SKM-1 (cell line): ENCODE data around the gene PDILT.

ENCODE experiments used
- DNase-seq: peaks from one replicate; lab custom pipeline; 2025; ENCODE audit not compliant: unreplicated experiment; lab: John Stamatoyannopoulos, UW

PDILT gene

DNA sequence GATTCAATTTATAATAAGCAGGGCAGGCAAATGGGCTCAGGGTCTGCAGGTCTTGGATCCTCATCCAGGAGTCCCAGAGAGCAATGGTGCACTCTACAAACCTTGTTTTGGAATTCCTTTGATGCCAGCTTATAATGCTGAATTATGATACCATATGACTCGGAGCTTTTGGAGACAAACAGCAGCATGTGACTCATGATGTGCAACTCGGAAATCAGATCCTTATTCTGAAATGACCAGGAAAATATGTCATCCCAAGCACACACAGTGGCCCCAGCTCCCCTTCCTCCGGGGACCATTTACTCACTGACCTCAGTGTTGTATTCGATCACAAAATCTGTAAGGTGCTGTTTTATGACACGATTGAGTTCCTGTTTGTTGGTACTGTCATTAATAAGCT lies 31.8 kb downstream of the PDILT start:
- no peak for DNase-seq

DNA sequence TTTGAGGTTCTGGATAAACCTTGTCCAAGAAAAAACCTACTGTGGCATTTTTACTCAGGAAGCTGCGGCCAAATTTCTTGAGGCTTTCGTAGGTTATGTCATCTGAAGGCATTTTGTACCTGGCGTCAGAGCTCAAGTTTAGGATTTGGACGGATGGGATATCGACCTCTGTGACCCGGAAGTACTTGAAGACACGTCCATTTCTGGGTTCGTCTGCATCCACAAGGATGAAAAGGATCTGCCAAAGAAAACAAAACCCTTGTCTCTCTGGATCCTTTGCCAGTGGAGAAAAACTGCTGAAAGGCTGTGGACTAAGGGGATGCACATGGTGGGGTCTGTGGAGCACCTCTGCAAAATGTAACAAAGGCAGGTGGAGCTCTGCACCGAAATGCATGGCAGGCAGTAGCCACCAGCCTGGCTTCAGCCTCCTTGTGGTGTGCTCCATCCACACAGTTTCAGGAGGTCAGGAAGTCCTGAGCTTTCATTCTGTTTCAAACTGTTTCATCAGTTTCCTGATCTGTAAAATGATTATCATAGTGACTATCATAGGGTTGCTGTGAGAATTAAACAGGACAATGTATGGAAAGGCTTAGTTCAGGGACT lies 35.0 kb downstream of the PDILT start:
- no peak for DNase-seq

DNA sequence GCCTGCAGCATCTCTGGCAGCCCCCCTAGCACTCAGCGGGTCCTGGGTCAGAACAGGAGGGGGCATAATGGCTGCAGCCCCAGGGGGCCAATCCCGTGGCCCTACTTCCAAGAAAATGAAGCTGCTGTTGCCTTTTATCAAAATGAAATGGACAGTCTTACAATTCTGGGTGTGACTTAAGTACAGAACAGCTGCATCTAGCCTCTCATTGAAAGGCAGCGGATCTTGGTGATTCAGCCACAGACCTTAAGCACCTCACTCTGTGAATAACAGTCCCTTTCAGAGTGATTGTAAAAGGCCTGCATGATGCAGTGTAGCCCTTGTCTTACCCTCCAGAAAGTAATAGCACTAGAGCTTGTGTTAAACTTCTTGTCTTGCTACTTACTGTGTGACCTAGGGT lies 40.5 kb downstream of the PDILT start:
- DNase-seq: no peak

DNA sequence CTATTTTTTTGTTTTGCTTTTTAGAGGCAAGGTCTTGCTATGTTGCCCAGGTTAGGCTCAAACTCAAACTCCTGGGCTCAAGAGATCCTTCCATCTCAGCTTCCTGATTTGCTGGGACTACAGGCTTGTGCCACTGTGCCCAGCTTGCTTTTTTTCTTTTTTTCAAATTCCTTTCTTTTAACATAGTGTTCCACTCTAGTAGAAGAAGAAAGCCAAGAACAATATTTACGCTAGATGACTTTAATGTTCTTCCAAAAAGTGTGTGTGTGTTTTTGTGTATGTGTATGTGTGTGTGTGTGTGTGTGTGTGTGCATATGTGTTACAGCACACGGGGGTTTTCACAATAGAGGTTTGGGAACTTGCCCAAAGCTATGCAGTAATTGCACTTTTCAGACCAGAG lies 41.3 kb downstream of the PDILT start:
- DNase-seq: no peak

DNA sequence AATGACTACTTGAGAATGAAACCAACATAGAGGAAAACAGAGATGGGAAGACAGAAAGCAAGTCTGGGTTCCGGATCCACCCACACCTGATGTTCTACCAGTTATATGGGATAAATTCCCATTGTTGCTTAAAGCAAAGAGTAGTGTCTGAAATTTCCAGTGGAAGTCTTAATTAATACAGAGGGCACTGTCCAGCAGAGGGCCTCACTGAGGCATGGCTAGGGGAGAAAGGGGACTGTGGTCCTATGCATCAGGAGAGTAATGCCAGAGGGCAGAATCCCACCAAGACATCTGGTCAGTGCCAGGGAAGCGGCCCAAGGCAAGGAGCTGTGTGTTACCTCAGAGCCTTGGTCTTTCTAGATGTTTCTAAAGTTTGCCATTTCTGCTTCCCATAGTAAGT lies 44.5 kb downstream of the PDILT start:
- DNase-seq: no peak

DNA sequence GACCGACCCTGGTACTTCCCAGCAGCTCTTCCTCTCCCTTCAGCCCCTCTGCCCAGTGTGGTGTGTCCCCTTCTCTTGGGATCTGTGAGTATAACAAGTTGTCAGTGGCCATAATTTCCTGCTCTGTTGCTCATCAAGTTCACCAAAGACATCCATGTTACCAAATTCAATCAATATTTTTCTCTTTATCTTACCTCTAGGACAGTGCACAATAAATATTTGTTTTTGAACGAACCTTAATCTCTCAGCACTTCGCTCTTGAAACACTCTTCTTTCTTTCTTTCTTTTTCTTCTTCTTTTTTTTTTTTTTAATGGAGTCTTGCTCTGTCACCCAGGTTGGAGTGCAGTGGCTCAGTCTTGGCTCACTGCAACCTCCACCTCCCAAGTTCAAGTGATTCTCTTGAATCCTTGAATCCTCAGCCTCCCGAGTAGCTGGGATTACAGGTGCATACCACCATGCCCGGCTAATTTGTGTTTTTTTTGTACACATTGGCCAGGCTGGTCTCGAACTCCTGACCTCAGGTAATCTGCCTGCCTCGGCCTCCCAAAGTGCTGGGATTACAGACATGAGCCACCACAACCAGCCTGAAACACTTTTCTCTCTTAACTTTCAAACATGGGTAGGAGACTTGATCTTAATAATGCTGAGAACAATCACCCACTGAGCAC lies 49.3 kb downstream of the PDILT start:
- DNase-seq: no peak

DNA sequence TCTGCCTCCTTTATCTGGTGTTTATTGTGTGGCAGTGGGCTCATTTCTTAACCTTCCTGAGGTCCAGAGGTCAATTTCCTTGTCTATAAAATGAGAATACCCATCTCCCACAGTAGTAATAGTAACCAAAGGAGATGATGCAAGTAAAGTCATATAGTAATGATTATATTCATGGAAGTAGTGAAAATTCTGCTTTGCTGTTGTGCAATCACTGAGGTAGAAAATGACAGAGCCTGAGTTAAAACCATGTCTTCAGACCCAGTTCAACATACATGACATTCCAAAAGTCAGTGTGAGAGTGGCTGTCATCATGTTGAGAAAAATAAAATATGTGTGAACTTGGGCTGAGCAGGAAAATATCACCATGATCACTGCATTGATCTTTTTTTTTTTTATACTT lies 51.2 kb downstream of the PDILT start:
- DNase-seq: no peak

DNA sequence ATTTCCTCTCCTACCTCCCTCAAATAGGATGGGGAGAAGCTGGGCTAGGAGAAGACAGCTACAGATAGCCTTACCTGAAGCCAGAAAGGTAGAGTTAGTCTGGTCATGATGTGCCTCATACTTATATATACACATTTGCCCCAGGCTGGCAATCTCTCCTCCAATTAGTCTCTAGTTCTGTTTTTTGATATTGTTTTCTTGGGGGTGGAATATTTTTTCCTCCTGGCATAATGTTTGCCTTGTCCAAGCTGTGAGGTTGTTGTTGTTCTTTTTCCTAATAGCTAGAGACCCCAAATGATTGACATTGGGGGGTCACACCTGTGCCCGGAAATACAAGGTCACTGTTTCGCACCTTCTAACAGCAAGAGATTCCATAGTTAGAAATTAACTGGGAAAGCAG lies 51.9 kb downstream of the PDILT start, which contains the start of gene UMOD:
Gene UMOD, minus strand, starts transcription at position 101 of the 400 bp plus-strand sequence. CDS start 1,978 bp downstream, outside the sequence.
- DNase-seq: no peak

DNA sequence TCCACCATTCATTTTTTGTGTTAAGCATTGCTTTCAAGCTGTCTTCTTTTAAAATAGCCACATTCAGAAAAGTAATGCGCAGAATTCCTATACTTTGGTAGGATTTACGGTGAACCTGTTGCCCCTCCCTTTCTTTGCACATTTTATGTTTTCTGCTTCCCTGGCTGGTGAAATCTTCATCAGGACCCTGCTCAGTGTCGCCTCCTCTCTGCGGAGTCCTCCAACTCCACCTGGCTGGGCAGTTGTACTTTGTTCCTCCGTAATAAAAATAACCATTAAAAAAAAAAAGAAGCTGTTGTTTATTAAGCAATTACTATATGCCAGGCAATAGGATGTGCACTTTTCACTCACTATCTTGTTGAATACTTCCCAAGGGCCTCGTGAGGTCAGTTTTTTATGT lies 54.9 kb downstream of the PDILT start:
- no peak for DNase-seq

DNA sequence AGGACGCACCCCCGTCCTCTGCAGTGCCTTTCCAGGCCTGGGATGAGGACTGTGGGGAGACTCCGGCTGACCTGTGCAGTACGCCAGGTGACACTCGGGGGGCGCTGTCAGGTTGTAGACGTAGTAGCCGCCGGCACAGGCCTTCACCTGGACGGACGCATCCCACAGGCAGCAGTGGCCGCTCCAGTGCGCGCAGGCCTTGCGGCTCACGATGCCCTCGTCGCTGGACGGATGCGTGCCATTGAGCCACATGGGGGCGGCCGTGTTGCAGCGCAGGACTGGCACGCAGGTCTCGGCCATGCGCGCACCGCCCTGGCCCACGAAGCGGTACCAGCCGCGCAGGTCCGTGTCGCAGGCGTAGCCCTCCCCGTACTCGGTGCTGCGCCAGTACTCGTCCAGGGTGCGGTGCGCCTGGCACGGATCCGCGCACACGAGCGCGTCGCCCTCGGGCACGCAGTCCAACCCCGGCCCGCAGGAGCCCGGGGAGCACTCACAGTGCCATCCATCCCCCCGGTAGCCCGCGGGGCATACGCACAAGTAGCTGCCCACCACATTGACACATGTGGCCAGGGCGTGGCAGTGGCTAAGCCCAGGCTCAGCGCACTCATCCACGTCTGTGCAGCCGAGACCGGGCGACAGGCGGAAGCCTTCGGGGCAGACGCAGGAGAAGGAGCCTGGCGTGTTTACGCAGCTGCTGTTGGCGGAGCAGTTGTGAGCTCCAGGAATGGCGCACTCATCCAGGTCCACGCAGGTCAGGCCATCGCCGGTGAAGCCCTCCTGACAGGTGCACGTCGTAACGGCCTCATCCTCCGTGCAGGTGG lies 56.0 kb downstream of the PDILT start:
- no peak for DNase-seq

DNA sequence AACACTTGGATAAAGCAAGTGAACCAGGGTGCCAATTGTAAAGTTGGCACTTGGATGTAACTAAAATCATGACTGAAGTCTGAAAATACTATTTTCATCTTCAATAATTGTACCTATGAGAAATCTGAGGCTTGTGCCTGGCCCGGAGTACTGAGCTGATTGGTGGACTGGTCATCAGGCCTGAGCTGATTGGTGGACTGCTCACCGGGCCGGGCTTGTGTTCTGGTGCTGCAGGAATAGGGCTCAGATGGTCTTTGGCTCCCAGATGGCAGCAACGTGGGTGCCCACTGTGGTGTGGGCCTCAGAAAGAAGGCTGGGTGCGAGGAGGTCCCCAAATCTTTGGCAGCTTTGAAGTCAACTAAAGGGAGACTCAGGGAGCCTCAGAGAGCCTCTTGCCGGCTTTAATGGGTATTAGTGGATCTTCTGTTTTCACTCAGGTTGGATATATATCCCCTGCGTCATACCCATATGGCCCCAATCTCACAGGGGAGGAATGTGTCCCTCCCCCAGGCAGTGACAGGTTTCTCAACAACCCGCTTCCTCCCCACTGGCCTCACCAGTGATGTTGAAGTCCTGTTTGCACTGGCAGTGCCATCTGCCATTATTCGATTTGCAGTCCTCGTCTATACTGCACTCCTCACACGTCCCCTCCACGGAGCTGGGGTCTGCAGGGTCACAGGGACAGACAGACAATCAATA lies 56.7 kb downstream of the PDILT start:
- DNase-seq: no peak

DNA sequence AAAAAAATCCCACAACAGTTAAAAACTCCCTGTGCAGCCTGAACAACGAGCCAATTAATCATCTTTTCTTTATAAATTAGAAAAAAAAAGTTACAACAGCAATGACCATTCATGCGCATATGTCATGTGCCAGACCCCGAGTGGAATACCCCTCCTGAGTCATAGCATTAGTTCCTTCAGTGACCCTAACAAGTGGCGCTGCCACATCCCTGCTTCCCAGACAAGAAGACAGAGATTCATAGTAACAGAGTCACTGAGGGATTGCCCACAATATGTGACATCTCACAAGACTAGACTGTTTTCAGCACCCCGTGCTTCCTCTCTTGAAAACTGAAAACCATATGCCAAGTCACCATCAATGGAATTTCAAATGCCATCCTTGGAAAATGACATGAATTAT lies 59.9 kb downstream of the PDILT start:
- no peak for DNase-seq

DNA sequence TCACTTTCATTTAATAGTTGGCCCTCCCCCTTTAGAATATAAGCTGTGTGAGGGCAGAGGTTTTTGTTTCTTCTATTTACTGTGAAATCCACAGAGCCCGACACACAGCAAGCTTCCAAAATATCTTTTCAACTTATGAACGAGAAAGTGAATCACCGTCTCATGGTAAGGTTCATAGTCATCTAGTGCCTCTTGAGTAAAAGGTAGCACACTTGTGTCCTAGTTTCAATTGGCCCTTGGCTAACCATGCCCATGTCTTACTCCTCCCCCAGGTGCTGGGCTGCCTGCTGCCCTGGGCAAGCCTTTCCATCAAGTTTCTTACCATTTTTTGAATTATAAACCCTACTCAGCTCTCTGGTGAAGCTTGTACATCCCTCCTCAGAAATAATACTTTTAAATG lies 64.8 kb downstream of the PDILT start:
- DNase-seq: no peak

DNA sequence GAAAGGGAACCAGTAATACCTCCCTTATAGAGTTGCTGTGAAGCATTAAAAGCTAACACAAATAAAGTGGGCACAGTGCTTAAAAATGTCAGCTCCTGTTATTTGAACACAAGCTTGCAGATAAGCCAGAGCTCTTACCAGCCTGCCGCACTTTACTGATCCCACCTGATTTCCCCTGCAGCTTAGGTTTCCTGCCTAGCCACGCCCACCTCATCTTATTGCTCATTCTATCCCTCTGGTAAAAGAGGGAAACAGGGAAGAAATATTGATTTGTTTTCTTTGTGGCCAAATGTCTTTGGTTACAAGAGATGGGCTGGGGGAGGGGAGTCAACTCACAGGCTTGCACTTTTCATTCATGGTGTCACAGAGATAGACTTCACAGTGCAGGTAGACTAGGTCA lies 67.6 kb downstream of the PDILT start:
- no peak for DNase-seq

DNA sequence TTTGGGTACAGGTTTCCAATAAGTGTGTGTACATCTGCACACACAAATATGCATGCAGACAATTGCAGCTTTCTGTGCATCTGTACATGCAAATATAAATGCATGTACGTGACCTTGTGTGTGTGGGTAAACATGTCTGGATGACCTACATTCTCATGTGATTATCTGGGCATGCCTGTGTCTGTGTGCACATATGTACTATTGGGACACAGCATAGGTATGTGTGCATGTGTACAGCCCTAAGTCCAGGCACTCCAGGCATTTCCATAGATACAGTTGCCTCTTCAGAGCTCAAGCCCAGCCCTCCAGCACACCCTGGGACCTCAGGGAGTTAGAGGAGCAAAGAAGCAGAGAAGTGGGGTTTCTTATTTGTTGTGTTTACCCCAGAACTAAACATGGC lies 70.1 kb downstream of the PDILT start:
- DNase-seq: no peak

DNA sequence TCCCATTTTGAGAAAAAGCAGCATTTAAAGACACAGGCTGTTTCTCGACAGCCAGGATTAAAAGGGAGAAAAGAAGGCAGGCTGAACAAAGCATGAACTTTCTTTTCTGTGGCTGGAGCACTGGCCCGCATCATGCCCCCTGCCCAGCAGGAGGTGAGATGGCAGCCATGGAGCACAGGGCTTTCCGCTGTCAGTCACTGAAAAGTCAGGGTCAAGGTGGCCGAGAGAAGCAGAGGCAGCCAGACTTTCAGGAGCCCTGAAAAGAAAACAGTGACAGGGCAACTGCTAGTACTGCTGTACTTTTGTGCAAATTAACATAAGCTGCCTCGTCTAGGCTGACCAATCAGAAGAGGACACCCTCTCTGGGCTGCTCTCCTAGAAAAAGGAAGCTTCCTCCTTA lies 71.4 kb downstream of the PDILT start:
- DNase-seq: no peak

DNA sequence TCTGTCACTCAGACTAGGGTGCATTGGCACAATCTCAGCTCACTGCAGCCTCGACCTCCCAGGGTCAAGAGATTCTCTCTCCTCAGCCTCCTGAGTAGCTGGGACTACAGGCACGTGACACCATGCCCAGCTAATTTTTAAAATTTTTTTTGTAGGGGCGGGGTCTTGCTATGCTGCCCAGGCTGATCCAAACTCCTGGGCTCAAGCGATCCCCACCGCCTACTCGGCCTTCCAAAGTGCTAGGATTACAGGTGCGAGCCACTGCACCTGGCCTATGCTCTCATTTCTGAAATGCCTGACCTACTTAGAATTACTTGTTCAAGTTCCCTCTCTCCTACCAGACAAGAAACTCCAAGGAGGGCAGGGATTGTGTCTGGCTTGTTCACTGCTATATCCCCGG lies 72.1 kb downstream of the PDILT start:
- no peak for DNase-seq

DNA sequence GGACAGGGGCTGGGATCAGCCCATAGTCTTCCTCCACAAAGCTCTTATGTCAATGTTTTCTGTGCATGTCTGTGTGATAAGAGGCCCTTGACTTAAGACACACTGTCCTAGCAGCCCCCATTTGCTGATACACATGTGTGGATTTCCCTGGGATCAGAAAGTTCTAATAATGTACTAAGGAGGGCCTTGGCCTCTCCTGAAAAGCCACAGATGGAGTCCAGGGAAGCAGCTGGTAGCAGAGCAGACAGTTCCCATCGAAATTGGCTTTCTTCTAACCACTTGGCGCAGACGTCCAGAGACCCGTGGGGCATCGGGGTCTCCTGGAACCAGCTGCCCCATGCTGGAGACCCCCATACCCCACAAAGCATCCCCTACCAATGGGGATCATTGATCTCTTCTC lies 72.9 kb downstream of the PDILT start:
- DNase-seq: no peak

DNA sequence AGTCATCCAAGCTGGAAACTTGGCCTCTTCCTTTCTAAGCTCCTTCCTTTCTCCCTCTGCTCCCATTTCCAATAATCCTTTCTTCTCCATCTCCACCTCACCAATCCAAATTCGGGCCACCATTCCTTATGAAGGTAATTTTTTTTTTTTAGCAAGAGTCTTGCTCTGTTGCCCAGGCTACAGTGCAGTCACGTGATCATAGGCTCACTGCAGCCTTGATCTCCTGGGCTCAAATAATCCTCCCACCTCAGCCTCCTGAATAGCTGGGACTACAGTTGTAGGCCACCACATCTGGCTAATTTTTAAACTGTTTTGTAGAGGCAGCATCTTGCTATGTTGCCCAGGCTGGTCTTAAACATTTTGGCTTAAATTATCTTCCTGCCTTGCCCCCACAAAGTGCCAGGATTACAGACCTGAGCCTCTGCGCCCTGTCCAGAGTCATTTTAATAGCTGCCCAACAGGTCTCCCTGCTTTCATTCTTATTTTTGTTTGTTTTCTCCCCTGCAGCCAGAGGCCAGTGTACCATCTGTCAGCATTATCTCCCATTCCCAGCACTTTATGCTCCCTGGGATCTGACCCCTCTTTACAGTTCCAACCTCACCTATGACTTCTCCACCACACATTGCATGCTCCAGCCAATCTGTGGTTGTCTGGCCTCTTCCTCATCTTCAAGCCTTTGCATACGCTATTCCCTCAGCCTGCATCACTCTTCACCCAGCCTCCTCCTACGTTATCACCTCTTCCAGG lies 75.0 kb downstream of the PDILT start:
- DNase-seq: no peak

DNA sequence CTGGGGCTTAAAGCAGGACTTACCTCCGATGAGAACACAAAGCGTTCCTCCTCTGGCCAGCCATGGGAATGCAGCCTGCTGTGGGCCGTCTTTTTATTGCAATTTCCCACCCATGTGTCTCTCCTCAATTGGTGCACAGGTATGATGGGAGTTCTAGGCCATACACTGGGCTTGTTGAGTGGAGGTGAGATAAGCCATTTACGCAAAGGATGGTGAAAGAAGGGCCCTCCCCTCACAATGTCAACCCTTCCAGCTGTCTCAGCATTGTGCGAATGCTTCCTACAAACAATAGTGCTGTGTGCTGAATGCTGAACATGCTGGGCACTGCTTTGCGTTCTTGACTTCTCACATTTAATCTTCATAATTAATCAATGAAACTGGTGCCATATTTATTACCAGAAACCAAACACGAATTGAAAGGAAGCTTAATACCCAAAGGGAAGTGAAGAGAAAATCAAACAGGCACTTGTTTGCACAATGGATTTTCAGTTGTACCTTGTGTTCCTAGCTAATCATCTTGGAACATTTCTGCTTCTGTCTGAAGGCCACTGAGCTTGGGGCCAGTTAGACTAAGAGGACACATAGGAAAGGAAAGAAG lies 77.0 kb downstream of the PDILT start, which contains the start of gene GP2:
Gene GP2, minus strand, starts transcription at position 70 of the 598 bp plus-strand sequence. CDS start 1,082 bp downstream, outside the sequence.
- DNase-seq: no peak
